Tibial artery (tissue), 4 donors: Measurements from ENCODE around the gene CA12.
A peak's percentile ranks its signal among the peaks of the same experiment; 100 is the strongest.

Experiments used
- DNase-seq, 2 donors: peaks; one replicate each; pipeline ENCODE4 v3.0.0-alpha.2; 2019
- H3K27ac ChIP-seq, 2 donors: fragments of 200-600 bp; sonication (generic) in 1 of 2; 1 replicate in 1 of 2; 2 replicates in 1 of 2; pipeline ENCODE4 v1.5.1; 2018 to 2019; ENCODE audit warnings: mild to moderate bottlenecking in 1 of 2
- H3K27me3 ChIP-seq, 2 donors: fragments of 200-600 bp; sonication (generic) in 1 of 2; one replicate each; pipeline versions ENCODE4 v1.5.1 to v1.6.0; 2016 to 2019
- H3K36me3 ChIP-seq, 3 donors: fragments of 200-600 bp; sonication (generic) in 2 of 3; one replicate each; pipeline ENCODE4 v1.5.1; 2016 to 2019; ENCODE audit warnings: mild to moderate bottlenecking in 2 of 3
- H3K4me1 ChIP-seq, 4 donors: fragments of 200-600 bp; sonication (generic) in 2 of 4; 1 replicate in 3 of 4; 2 replicates in 1 of 4; pipeline ENCODE4 v1.5.1; 2016 to 2019
- H3K4me3 ChIP-seq, 2 donors: fragments of 200-600 bp; sonication (generic) in 1 of 2; 1 replicate in 1 of 2; 2 replicates in 1 of 2; pipeline ENCODE4 v1.5.1; 2018 to 2019; ENCODE audit warnings: mild to moderate bottlenecking in 2 of 2
- H3K9me3 ChIP-seq, 3 donors: fragments of 200-600 bp; sonication (generic) in 1 of 3; one replicate each; pipeline ENCODE4 v1.5.1; 2016 to 2019
- CTCF ChIP-seq, 2 experiments: fragments of 200-600 bp in 1 of 2; fragments of 450-650 bp in 1 of 2; IDR thresholded peaks; one replicate each; pipeline ENCODE4 v1.5.1; 2017 to 2019; ENCODE audit warnings: antibody characterized with exemption in 2 of 2, mild to moderate bottlenecking in 1 of 2, moderate library complexity in 1 of 2
- intact Hi-C: fragments of 100-400 bp; cut with DNase I; formaldehyde crosslinking; loops from one replicate; pipeline ENCODE4 v1.15.0; 2023; ENCODE audit warnings: low total_unique reads

CA12 gene

DNA sequence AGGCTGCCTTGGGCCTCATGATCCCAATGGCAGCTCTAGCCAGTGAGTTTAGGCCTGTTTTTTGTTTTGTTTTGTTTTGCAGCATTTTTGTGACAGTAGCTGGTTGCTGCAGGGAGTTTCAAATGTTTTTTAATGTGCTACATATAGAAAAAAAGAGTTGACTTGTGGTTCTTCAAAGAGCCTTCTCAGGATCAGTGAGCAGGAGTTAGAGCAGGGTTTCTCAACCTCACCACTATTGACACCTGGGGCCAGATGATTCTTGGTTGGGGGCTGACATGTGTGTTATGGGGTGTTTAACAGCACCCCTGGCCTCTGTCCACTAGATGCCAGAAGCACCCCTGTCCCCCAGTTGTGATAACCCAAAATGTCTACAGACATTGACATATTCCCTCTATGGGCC, 86.3 kb downstream of the CA12 start:
- peaks cover 9 to 22% (median 10%) of the 10 kb centered on the region in 3 donors for H3K36me3 ChIP-seq
- TF ChIP-seq CTCF (IDR thresholded peaks at IDR 0.05) = no peak
- no peaks in the 10 kb centered on the region for H3K9me3 ChIP-seq
- H3K27me3 ChIP-seq = no peaks in the 10 kb centered on the region
- H3K4me1 ChIP-seq = peaks cover 0 to 29% (median 15%) of the 10 kb centered on the region in 4 donors
- DNase-seq = no peak
- H3K27ac ChIP-seq = no peak overlapping the region
- intact Hi-C loops = loop anchor here (10.0 kb wide), 1 partner anchor 309 kb away; no protein-coding TSS in a partner anchor
- no peak overlapping the region for H3K4me3 ChIP-seq

DNA sequence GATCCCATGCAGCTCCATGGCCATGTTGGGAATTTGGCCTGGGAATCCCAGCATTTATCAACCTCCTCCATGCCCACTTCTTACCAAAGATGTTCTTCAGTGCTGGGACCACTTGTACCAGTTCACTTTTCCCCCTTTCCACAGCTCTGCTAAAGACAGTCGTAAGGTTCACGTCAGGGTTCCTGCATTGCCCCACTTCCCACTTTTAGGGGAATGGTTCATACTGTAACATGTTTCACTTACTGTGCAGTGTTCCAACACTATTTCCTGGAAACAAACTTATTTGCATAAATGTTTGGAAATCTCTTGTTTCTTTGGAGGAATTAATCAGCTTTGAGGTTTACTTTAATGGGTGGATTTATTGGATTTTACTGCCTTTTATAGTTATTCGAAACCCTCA, 87.3 kb downstream of the CA12 start:
- TF ChIP-seq CTCF (IDR thresholded peaks at IDR 0.05) = no peak
- Histone ChIP-seq H3K27me3 (no peaks in the 10 kb centered on the region), H3K9me3 (no peaks in the 10 kb centered on the region), H3K36me3 (peaks cover 0 to 15% (median 9%) of the 10 kb centered on the region in 3 donors), H3K27ac (no peak overlapping the region), H3K4me3 (no peak overlapping the region), H3K4me1 (peaks cover 0 to 29% (median 15%) of the 10 kb centered on the region in 4 donors)
- intact Hi-C loops = loop anchor here (5.0 to 10.0 kb wide), 2 partner anchors 108 to 310 kb away; no protein-coding TSS in a partner anchor
- DNase-seq = no peak

GRCh38 chr15:63292771-63293170, 88.9 kb downstream of the CA12 start:
- peaks cover 0 to 29% (median 15%) of the 10 kb centered on the region in 4 donors for H3K4me1 ChIP-seq
- no peaks in the 10 kb centered on the region for H3K9me3 ChIP-seq
- no peak for DNase-seq
- no peak for TF ChIP-seq CTCF (IDR thresholded peaks at IDR 0.05)
- peaks cover 0 to 13% (median 8%) of the 10 kb centered on the region in 3 donors for H3K36me3 ChIP-seq
- peak overlapping the region in 1 of 2 donors; percentile 70 for H3K27ac ChIP-seq
- no peaks in the 10 kb centered on the region for H3K27me3 ChIP-seq
- no peak overlapping the region for H3K4me3 ChIP-seq
- intact Hi-C loops = loop anchor here (5.0 to 10.0 kb wide), 2 partner anchors 110 to 312 kb away; no protein-coding TSS in a partner anchor

GRCh38 chr15:63292241-63292640, 89.4 kb downstream of the CA12 start:
- peaks cover 0 to 29% (median 15%) of the 10 kb centered on the region in 4 donors for H3K4me1 ChIP-seq

GRCh38 chr15:63291507-63291906, 90.1 kb downstream of the CA12 start:
- no peak for DNase-seq
- Histone ChIP-seq H3K4me1 (peaks cover 0 to 29% (median 15%) of the 10 kb centered on the region in 4 donors), H3K4me3 (no peak overlapping the region), H3K36me3 (peaks cover 0 to 25% (median 8%) of the 10 kb centered on the region in 3 donors), H3K27me3 (no peaks in the 10 kb centered on the region), H3K9me3 (no peaks in the 10 kb centered on the region), H3K27ac (peak overlapping the region; percentile 57 to 70)
- intact Hi-C loops = loop anchor here (5.0 to 10.0 kb wide), 2 partner anchors 111 to 313 kb away; no protein-coding TSS in a partner anchor
- peak in 1 of 2 experiments; percentile 10 for TF ChIP-seq CTCF (IDR thresholded peaks at IDR 0.05)

More at GRCh38 chr15:63292241-63292640, 89.4 kb downstream of the CA12 start:
- Histone ChIP-seq H3K9me3 (no peaks in the 10 kb centered on the region), H3K36me3 (peaks cover 0 to 19% (median 8%) of the 10 kb centered on the region in 3 donors), H3K27ac (peak overlapping the region; percentile 57 to 70), H3K27me3 (no peaks in the 10 kb centered on the region), H3K4me3 (no peak overlapping the region)
- no peak for TF ChIP-seq CTCF (IDR thresholded peaks at IDR 0.05)
- intact Hi-C loops = loop anchor here (5.0 to 10.0 kb wide), 2 partner anchors 110 to 313 kb away; no protein-coding TSS in a partner anchor
- no peak for DNase-seq
